Right lobe of liver (tissue), 6 donors: ENCODE results near the gene NFIA. TPM values are rescaled to one million over a fixed set of nuclear protein-coding genes. Genes with fewer than 3 reads are reported as not detected.

Source experiments
- ATAC-seq, 4 donors: fragments of 200-7000 bp; cut with Tn5 transposase; one replicate each; pipeline ENCODE4 v1.9.1; 2020; ENCODE audit warnings: mild to moderate bottlenecking in 4 of 4, moderate library complexity in 4 of 4
- DNase-seq, 3 donors: peaks; one replicate each; pipeline ENCODE4 v3.0.0-alpha.2; 2020
- H3K27ac ChIP-seq, 3 donors: fragments of 200-600 bp; one replicate each; pipeline ENCODE4 v1.8.0; 2022
- H3K27me3 ChIP-seq, 2 donors: fragments of 200-600 bp; one replicate each; pipeline ENCODE4 v1.8.0; 2022
- H3K36me3 ChIP-seq, 4 donors: fragments of 200-600 bp; sonication (generic) in 1 of 4; one replicate each; pipeline versions ENCODE4 v1.5.1 to v1.8.0; 2017 to 2022; ENCODE audit warnings: control low read depth in 1 of 4
- H3K4me1 ChIP-seq, 4 donors: fragments of 200-600 bp; sonication (generic) in 1 of 4; one replicate each; pipeline versions ENCODE4 v1.5.1 to v1.8.0; 2017 to 2022; ENCODE audit warnings: control low read depth in 1 of 4
- H3K4me3 ChIP-seq, 3 donors: fragments of 200-600 bp; one replicate each; pipeline ENCODE4 v1.8.0; 2022
- H3K9me3 ChIP-seq, 4 donors: fragments of 200-600 bp; sonication (generic) in 1 of 4; one replicate each; pipeline versions ENCODE4 v1.5.1 to v1.8.0; 2017 to 2022; ENCODE audit warnings: control low read depth in 1 of 4
- POLR2A ChIP-seq: fragments of 450-650 bp; IDR thresholded peaks from one replicate; pipeline ENCODE4 v1.6.1; 2017; ENCODE audit warnings: antibody characterized with exemption, mild to moderate bottlenecking
- WGBS: methylation state at CpG from one replicate; pipeline ENCODE4 v1.1.6; 2018; ENCODE audit warnings: low coverage, low lambda C conversion rate; ENCODE audit not compliant: insufficient coverage; ENCODE audit errors: missing lambda C conversion rate; 5-methylcytosine and 5-hydroxymethylcytosine counted together
- intact Hi-C, 2 donors: fragments of 100-400 bp; cut with DNase I; formaldehyde crosslinking; loops; one replicate each; pipeline versions ENCODE4 v1.11.2 to v1.14.1; 2022
- total RNA-seq, 6 experiments: library from RNA; depleted of rRNA in 2 of 6; stranded (reverse); fragments of >200 nt in 2 of 6; fragmentation: NEBNext Ultra II Directional in 3 of 6; extraction: Animal tissue kit (Norgen Biotek cat#: 25700) in 3 of 6; gene quantifications; one replicate each; pipeline versions ENCODE4 v1.1.0 to v1.2.4, GENCODE V29; 2016 to 2023
- TF ChIP-seq, protein P1 (sequence below), 4 donors: fragments of 200-600 bp in 3 of 4; fragments of 450-650 bp in 1 of 4; IDR thresholded peaks; one replicate each; pipeline versions ENCODE4 v1.5.1 to v1.8.0; 2016 to 2022; ENCODE audit warnings: antibody characterized with exemption in 4 of 4, mild to moderate bottlenecking in 2 of 4
- donor health status: DM: no; HTN: yes; CAD: no.
- donor health status: DM: no; HTN: no; CAD: no.
- donor health status: DM: no; HTN: no; CAD: no.
- donor health status: DM: no; HTN: yes; CAD: no.
- donor health status: DM: no; HTN: yes; CAD: no.

The NFIA gene
- total RNA-seq, 6 experiments from 2014 or later, result 36.7 to 97.2 (median 57.9) TPM

DNA sequence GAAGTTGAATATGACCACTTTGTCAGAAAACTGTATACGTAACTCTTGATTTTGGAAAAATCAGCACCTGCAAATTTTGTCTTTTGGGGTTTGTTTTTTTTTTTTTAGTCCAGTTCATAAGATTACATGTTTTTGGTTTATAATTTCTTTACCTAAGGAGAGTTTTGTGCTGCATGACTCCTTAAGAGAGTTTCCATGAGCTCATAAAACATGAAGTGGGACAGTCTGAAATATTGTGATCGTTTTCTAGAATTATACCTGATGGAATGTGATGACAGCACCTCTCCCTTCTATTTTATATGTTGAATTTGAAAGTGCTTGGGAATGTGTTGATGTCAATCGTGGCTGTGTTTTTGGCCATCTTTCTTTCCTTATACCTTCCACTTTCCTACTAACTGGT is 158.5 kb downstream of the NFIA start:
- TF ChIP-seq, protein P1, sequence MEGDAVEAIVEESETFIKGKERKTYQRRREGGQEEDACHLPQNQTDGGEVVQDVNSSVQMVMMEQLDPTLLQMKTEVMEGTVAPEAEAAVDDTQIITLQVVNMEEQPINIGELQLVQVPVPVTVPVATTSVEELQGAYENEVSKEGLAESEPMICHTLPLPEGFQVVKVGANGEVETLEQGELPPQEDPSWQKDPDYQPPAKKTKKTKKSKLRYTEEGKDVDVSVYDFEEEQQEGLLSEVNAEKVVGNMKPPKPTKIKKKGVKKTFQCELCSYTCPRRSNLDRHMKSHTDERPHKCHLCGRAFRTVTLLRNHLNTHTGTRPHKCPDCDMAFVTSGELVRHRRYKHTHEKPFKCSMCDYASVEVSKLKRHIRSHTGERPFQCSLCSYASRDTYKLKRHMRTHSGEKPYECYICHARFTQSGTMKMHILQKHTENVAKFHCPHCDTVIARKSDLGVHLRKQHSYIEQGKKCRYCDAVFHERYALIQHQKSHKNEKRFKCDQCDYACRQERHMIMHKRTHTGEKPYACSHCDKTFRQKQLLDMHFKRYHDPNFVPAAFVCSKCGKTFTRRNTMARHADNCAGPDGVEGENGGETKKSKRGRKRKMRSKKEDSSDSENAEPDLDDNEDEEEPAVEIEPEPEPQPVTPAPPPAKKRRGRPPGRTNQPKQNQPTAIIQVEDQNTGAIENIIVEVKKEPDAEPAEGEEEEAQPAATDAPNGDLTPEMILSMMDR (IDR thresholded peaks at IDR 0.05), result no peak
- no peak for TF ChIP-seq POLR2A
- no peak overlapping the region for H3K27ac ChIP-seq
- no peak for ATAC-seq

GRCh38 chr1:61241411-61241838 is 159.1 kb downstream of the NFIA start:
- H3K27me3 ChIP-seq, result no peaks in the 10 kb centered on the region
- no peaks in the 10 kb centered on the region for H3K36me3 ChIP-seq
- TF ChIP-seq, protein P1 (IDR thresholded peaks at IDR 0.05), result no peak
- TF ChIP-seq POLR2A, result no peak
- intact Hi-C loops, result no loop called here
- 14% methylated on average over 4 of the region's 4 CpGs for WGBS
- peak in 3 of 4 donors; percentile 32 to 76 (median 63) for ATAC-seq
- DNase-seq, result no peak
- H3K9me3 ChIP-seq, result no peaks in the 10 kb centered on the region
- peaks cover 0 to 34% (median 12%) of the 10 kb centered on the region in 4 donors for H3K4me1 ChIP-seq
- H3K27ac ChIP-seq, result peak overlapping the region in 1 of 3 donors; percentile 10
- H3K4me3 ChIP-seq, result peak overlapping the region in 1 of 3 donors; percentile 3

More for the DNA sequence above, 158.5 kb downstream of the NFIA start:
- no peak for DNase-seq
- peak overlapping the region in 1 of 3 donors; percentile 3 for H3K4me3 ChIP-seq
- no peaks in the 10 kb centered on the region for H3K36me3 ChIP-seq
- peaks cover 0 to 34% (median 12%) of the 10 kb centered on the region in 4 donors for H3K4me1 ChIP-seq
- H3K27me3 ChIP-seq, result no peaks in the 10 kb centered on the region
- H3K9me3 ChIP-seq, result no peaks in the 10 kb centered on the region
- intact Hi-C loops, result no loop called here
- 80% methylated on average over 3 of the region's 3 CpGs for WGBS

- no peaks in the 10 kb centered on the region for H3K9me3 ChIP-seq
- no peaks in the 10 kb centered on the region for H3K27me3 ChIP-seq
- H3K27ac ChIP-seq, result peak overlapping the region in 1 of 3 donors; percentile 10
- no peaks in the 10 kb centered on the region for H3K36me3 ChIP-seq
- WGBS, result 45% methylated on average over 2 of the region's 2 CpGs
- no peak for DNase-seq
- TF ChIP-seq, protein P1 (IDR thresholded peaks at IDR 0.05), result no peak
- no peak for TF ChIP-seq POLR2A
- peaks cover 0 to 34% (median 12%) of the 10 kb centered on the region in 4 donors for H3K4me1 ChIP-seq
- no peak overlapping the region for H3K4me3 ChIP-seq
- intact Hi-C loops, result no loop called here
- peak in 3 of 4 donors; percentile 13 to 49 (median 38) for ATAC-seq
These were observed 159.6 kb downstream of the NFIA start for GRCh38 chr1:61241973-61242381.

GRCh38 chr1:61244114-61244513 is 161.8 kb downstream of the NFIA start:
- Histone ChIP-seq H3K4me1 (peaks cover 0 to 36% (median 14%) of the 10 kb centered on the region in 4 donors), H3K27me3 (no peaks in the 10 kb centered on the region), H3K36me3 (no peaks in the 10 kb centered on the region), H3K4me3 (no peak overlapping the region), H3K27ac (no peak overlapping the region), H3K9me3 (no peaks in the 10 kb centered on the region)
- 13% methylated on average over 1 of the region's 1 CpG for WGBS
- ATAC-seq, result peak in 3 of 4 donors; percentile 12 to 67 (median 51)
- TF ChIP-seq, protein P1 (IDR thresholded peaks at IDR 0.05), result no peak
- TF ChIP-seq POLR2A, result no peak
- intact Hi-C loops, result no loop called here
- DNase-seq, result no peak
